CD4-positive, alpha-beta T cell treated with Interferon alpha-2 for 1 hour (primary cell): ENCODE results near the gene VIT.
"Not testable (repeated sequence)": the region's sequence is repeated elsewhere in the genome, so short reads cannot be mapped to it uniquely, and the experiment has no call there.

Source experiments
- DNase-seq, 2 donors: peaks; one replicate each; pipeline ENCODE4 v3.0.0-alpha.2; 2020 to 2022

The VIT gene

GRCh38 chr2:36680012-36680411 lies 16.5 kb upstream of the VIT start:
- no peak for DNase-seq

GRCh38 chr2:36682562-36682961 lies 13.9 kb upstream of the VIT start:
- no peak for DNase-seq

GRCh38 chr2:36683002-36683401 lies 13.5 kb upstream of the VIT start:
- no peak for DNase-seq

- not testable (repeated sequence) for DNase-seq
Observed at GRCh38 chr2:36688291-36688690, 8.2 kb upstream of the VIT start.

GRCh38 chr2:36689013-36689412 lies 7.5 kb upstream of the VIT start:
- not testable (repeated sequence) for DNase-seq

GRCh38 chr2:36692121-36692520 lies 4.4 kb upstream of the VIT start:
- no peak for DNase-seq

GRCh38 chr2:36693825-36694224 lies 2.7 kb upstream of the VIT start:
- no peak for DNase-seq

- DNase-seq: no peak
Observed at GRCh38 chr2:36695746-36696415, 626 bp upstream of the VIT start.

- DNase-seq: no peak
Observed at GRCh38 chr2:36697424-36698066, 1.0 kb downstream of the VIT start.

- no peak for DNase-seq
Observed at GRCh38 chr2:36698993-36699392, 2.5 kb downstream of the VIT start.

- DNase-seq: no peak
Observed at GRCh38 chr2:36700311-36700710, 3.8 kb downstream of the VIT start.

GRCh38 chr2:36701391-36701795 lies 4.9 kb downstream of the VIT start:
- DNase-seq: no peak

- no peak for DNase-seq
Observed at GRCh38 chr2:36701918-36702317, 5.4 kb downstream of the VIT start.

- DNase-seq: no peak
Observed at GRCh38 chr2:36702781-36703180, 6.3 kb downstream of the VIT start.

- DNase-seq: no peak
Observed at GRCh38 chr2:36704475-36705150, 8.1 kb downstream of the VIT start.

- DNase-seq: no peak
Observed at GRCh38 chr2:36705326-36706020, 9.0 kb downstream of the VIT start.

- DNase-seq: no peak
Observed at GRCh38 chr2:36706021-36706876, 9.7 kb downstream of the VIT start.

GRCh38 chr2:36707050-36707449 lies 10.5 kb downstream of the VIT start:
- DNase-seq: no peak

GRCh38 chr2:36708041-36708741 lies 11.7 kb downstream of the VIT start:
- no peak for DNase-seq

GRCh38 chr2:36710858-36711515 lies 14.5 kb downstream of the VIT start:
- DNase-seq: no peak

- DNase-seq: no peak
Observed at GRCh38 chr2:36711741-36712314, 15.3 kb downstream of the VIT start.
